Spleen (tissue), 11 donors: ENCODE data around the gene ETF1. TPM values are rescaled to one million over a fixed set of nuclear protein-coding genes. Genes with fewer than 3 reads are reported as not detected.
A peak's percentile ranks its signal among the peaks of the same experiment; 100 is the strongest.

Experiments used
- DNase-seq: peaks from one replicate; pipeline ENCODE4 v3.0.0-alpha.2; 2020
- H3K27ac ChIP-seq, 8 donors: fragments of 200-600 bp; sonication (generic) in 7 of 8; 1 replicate in 4 of 8; 2 replicates in 4 of 8; pipeline versions ENCODE4 v1.5.0 to v1.8.0; 2016 to 2021; ENCODE audit warnings: inconsistent platforms in 4 of 8, mild to moderate bottlenecking in 4 of 8, moderate library complexity in 1 of 8
- H3K27me3 ChIP-seq, 7 donors: fragments of 200-600 bp; sonication (generic) in 6 of 7; replicated peaks in 1 of 7; 1 replicate in 4 of 7; 2 replicates in 3 of 7; pipeline versions ENCODE4 v1.5.0 to v1.8.0; 2016 to 2021; ENCODE audit warnings: inconsistent platforms in 3 of 7, mild to moderate bottlenecking in 1 of 7
- H3K36me3 ChIP-seq, 6 donors: fragments of 200-600 bp; sonication (generic) in 5 of 6; 1 replicate in 4 of 6; 2 replicates in 2 of 6; pipeline versions ENCODE4 v1.5.0 to v1.8.0; 2016 to 2021; ENCODE audit warnings: inconsistent platforms in 2 of 6
- H3K4me1 ChIP-seq, 6 donors: fragments of 200-600 bp; sonication (generic) in 5 of 6; 1 replicate in 3 of 6; 2 replicates in 3 of 6; pipeline versions ENCODE4 v1.5.0 to v1.8.0; 2016 to 2021; ENCODE audit warnings: inconsistent platforms in 3 of 6
- H3K4me3 ChIP-seq, 8 donors: fragments of 200-600 bp; sonication (generic) in 7 of 8; 1 replicate in 4 of 8; 2 replicates in 4 of 8; pipeline versions ENCODE4 v1.5.0 to v1.8.0; 2016 to 2021; ENCODE audit warnings: inconsistent platforms in 4 of 8, mild to moderate bottlenecking in 4 of 8, moderate library complexity in 2 of 8
- H3K9me3 ChIP-seq, 8 donors: fragments of 200-600 bp; sonication (generic) in 7 of 8; 1 replicate in 4 of 8; 2 replicates in 4 of 8; pipeline versions ENCODE4 v1.5.0 to v1.8.0; 2016 to 2021; ENCODE audit warnings: inconsistent platforms in 4 of 8
- POLR2A ChIP-seq, 3 donors: fragments of 450-650 bp; IDR thresholded peaks; one replicate each; pipeline ENCODE4 v1.5.1; 2017; ENCODE audit warnings: antibody characterized with exemption in 3 of 3, mild to moderate bottlenecking in 1 of 3
- POLR2AphosphoS5 ChIP-seq, 3 donors: sonication (generic); formaldehyde crosslinking; IDR thresholded peaks; one replicate each; pipeline ENCODE4 v1.5.1; 2017; ENCODE audit warnings: antibody characterized with exemption in 3 of 3
- WGBS, 5 donors: extraction: QIAGEN DNeasy Blood & Tissue Kit in 3 of 5; methylation state at CpG; one replicate each; pipeline versions ENCODE4 v1.1.5 to v1.1.7; 2013 to 2018; 5-methylcytosine and 5-hydroxymethylcytosine counted together
- intact Hi-C: fragments of 100-400 bp; cut with DNase I; formaldehyde crosslinking; loops from one replicate; pipeline ENCODE4 v1.15.0; 2023; ENCODE audit warnings: low total_unique reads
- polyA plus RNA-seq, 3 donors: library from polyadenylated mRNA; stranded (reverse); fragments of 200-250 nt; gene quantifications; one replicate each; pipeline ENCODE4 v1.2.1, GENCODE V29; 2013
- total RNA-seq, 7 donors: library from RNA; depleted of rRNA in 3 of 7; stranded (reverse); fragments of >200 nt in 3 of 7; fragmentation: NEBNext Ultra II Directional in 4 of 7; extraction: Animal tissue kit (Norgen Biotek cat#: 25700) in 4 of 7; gene quantifications; one replicate each; pipeline versions ENCODE4 v1.1.0 to v1.2.1, GENCODE V29; 2016 to 2021
- TF ChIP-seq, protein P1 (sequence below), 11 experiments: fragments of 200-600 bp in 7 of 11; fragments of 450-650 bp in 4 of 11; sonication (generic) in 4 of 11; IDR thresholded peaks in 8 of 11; conservative IDR thresholded peaks in 3 of 11; 1 replicate in 7 of 11; 2 replicates in 4 of 11; pipeline versions ENCODE4 v1.4.0 to v1.8.0; 2016 to 2021; ENCODE audit warnings: antibody characterized with exemption in 11 of 11, inconsistent platforms in 4 of 11, mild to moderate bottlenecking in 1 of 11
- donor health status: healthy with polysubstance abuse.
- donor health status: DM: no; HTN: no; CAD: no; lungs with moderate emphysema.
- donor health status: DM: no; HTN: no; CAD: no.
- donor health status: Bipolar disorder and iron deficiency.
- donor health status: healthy.
- donor health status: DM: no; HTN: no; CAD: no.
- donor health status: DM: yes; HTN: yes; CAD: no.

Gene ETF1
- total and polyA plus RNA-seq, 10 donors, result 21.3 to 78.8 (median 54.0) TPM

DNA sequence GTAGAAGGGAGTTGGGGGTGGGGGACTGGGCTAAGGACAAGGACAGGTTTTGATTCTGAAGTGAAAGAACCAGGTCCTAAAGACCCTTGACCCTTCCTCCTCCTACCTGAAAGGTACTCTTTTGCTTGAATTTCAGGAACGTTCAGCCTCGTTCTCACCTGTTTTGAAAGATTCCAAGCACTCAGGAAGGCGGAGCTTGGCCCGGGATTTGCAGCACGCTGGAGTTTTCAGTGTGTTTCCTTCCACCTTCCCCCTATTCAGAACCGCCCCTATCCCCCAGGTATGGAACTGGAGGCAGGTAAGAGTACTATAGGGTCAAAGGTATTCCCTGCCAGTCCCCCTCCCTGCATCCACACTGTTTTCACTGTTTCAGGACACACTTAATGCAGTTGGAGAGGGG lies 70.7 kb downstream of the ETF1 start:
- Histone ChIP-seq H3K27me3 (peaks cover 0 to 8% (median 0%) of the 10 kb centered on the region in 7 donors), H3K4me1 (peaks cover 0 to 12% (median 5%) of the 10 kb centered on the region in 6 donors), H3K27ac (no peak overlapping the region), H3K36me3 (peaks cover 0 to 8% (median 0%) of the 10 kb centered on the region in 6 donors), H3K9me3 (no peaks in the 10 kb centered on the region), H3K4me3 (no peak overlapping the region)
- WGBS, 5 donors, result 57 to 68% (median 66%) methylated on average over 6 of the region's 6 CpGs
- TF ChIP-seq POLR2A (IDR thresholded peaks at IDR 0.05) (no peak), POLR2AphosphoS5 (IDR thresholded peaks at IDR 0.05) (no peak)
- TF ChIP-seq, protein P1, sequence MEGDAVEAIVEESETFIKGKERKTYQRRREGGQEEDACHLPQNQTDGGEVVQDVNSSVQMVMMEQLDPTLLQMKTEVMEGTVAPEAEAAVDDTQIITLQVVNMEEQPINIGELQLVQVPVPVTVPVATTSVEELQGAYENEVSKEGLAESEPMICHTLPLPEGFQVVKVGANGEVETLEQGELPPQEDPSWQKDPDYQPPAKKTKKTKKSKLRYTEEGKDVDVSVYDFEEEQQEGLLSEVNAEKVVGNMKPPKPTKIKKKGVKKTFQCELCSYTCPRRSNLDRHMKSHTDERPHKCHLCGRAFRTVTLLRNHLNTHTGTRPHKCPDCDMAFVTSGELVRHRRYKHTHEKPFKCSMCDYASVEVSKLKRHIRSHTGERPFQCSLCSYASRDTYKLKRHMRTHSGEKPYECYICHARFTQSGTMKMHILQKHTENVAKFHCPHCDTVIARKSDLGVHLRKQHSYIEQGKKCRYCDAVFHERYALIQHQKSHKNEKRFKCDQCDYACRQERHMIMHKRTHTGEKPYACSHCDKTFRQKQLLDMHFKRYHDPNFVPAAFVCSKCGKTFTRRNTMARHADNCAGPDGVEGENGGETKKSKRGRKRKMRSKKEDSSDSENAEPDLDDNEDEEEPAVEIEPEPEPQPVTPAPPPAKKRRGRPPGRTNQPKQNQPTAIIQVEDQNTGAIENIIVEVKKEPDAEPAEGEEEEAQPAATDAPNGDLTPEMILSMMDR (IDR thresholded peaks at IDR 0.05 in 8 of 11, conservative IDR thresholded peaks at IDR 0.05 in 3 of 11), result no peak
- no peak for DNase-seq
- intact Hi-C loops, result no loop called here

DNA sequence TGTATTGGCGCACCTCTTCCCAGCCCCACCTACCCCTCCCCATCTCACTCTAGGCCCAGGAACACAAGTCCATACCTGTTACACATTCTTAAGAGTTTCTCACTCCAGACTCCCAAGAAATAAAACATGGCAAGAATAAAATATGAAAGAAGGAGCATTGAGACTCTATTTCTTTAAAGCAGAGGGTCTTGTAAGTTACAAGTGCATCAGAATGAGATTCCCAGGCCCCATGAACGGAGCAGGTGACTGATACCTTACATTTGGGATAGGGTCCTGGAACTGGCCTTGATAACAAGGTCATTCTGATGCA lies 72.0 kb downstream of the ETF1 start:
- intact Hi-C loops, result no loop called here
- Histone ChIP-seq H3K4me1 (peaks cover 3 to 26% (median 18%) of the 10 kb centered on the region in 6 donors), H3K4me3 (no peak overlapping the region), H3K27me3 (peaks cover 0 to 15% (median 0%) of the 10 kb centered on the region in 7 donors), H3K36me3 (peaks cover 0 to 13% (median 0%) of the 10 kb centered on the region in 6 donors), H3K9me3 (no peaks in the 10 kb centered on the region), H3K27ac (no peak overlapping the region)
- DNase-seq, result no peak
- TF ChIP-seq, protein P1 (IDR thresholded peaks at IDR 0.05 in 8 of 11, conservative IDR thresholded peaks at IDR 0.05 in 3 of 11), result no peak
- TF ChIP-seq POLR2A (IDR thresholded peaks at IDR 0.05), result no peak
- TF ChIP-seq POLR2AphosphoS5 (IDR thresholded peaks at IDR 0.05), result no peak
- WGBS, 5 donors, result 82 to 95% (median 84%) methylated on average over 2 of the region's 2 CpGs

DNA sequence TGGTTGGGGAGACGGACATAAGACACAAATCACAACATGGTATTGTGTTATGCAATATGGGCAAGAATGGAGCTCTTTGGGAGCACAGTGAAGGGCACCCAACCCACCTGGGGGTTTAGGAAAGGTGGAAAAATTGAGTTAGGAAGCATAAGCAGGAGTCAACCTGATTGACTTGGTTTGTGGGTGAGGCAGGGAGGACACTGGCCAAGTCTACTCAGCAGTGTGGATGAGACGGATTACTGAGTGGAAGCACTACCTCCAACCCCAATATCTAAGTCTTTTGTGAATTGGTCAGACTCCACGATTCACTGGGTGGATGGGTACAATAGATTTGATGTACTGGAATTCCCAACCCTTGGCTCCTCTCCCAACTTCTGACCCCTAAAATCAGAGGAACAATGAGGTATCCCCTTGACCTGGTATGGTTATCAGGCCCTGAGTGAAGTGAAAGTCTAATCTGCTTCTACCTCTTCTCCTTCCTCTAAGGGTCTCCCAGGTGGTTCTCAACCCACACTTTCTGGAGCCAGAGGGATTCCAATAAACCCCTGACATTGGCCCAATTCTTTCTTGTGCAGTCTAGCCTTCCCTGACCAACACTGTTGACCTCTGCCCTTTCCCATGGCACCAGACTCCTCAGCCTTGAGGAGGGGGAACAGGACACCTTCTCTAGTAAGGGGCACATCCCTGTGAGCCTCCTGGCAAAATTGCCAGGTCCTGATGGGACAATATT lies 72.5 kb downstream of the ETF1 start:
- TF ChIP-seq POLR2AphosphoS5 (IDR thresholded peaks at IDR 0.05) (peak in 1 of 3 donors; percentile 49), POLR2A (IDR thresholded peaks at IDR 0.05) (no peak)
- TF ChIP-seq, protein P1 (IDR thresholded peaks at IDR 0.05 in 8 of 11, conservative IDR thresholded peaks at IDR 0.05 in 3 of 11), result no peak
- Histone ChIP-seq H3K4me3 (no peak overlapping the region), H3K36me3 (peaks cover 0 to 13% (median 0%) of the 10 kb centered on the region in 6 donors), H3K27ac (no peak overlapping the region), H3K9me3 (no peaks in the 10 kb centered on the region), H3K4me1 (peaks cover 3 to 30% (median 23%) of the 10 kb centered on the region in 6 donors), H3K27me3 (peaks cover 0 to 16% (median 0%) of the 10 kb centered on the region in 7 donors)
- 84 to 97% (median 91%) methylated on average over 3 of the region's 3 CpGs for WGBS, 5 donors
- intact Hi-C loops, result no loop called here
- no peak for DNase-seq

DNA sequence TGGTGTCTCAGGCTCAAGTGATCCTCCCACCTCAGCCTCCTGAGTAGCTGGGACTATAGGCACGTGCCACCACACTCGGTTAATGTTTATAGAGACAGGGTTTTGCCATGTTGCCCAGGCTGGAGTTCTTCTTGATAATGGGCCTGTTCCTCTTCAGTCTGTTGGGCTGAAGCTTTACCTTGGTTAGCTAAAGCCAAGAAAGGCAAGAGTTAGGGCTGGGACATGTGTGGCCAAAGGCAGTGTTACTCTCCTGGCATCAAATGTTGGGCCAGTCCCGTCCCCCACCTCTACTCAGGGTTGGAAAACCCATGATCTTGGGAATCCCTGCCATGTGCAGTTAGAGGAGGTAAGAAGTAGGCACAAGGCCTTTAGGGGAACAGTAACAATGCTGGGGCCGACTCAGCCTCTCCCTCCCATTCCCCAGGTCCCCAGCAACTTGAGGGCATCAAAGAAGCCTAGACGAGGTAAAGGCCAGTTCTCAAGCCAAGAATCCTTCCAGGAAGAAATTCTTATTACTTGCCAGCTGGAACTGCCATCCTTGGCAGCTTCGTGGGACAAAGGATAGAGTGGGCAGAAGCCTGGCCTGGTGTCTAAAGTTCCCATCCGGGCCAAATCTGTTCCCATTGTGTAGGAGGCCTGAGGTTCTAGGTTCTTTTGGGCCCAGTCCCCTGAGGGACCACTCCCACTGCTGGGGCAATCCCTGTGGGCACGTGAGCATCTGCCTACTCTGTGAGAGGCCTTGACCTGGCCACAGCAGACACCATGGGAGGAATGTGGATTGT lies 73.3 kb downstream of the ETF1 start:
- no peak overlapping the region for H3K27ac ChIP-seq
- intact Hi-C loops, result no loop called here

More for the DNA sequence above, 73.3 kb downstream of the ETF1 start:
- H3K4me1 ChIP-seq, result peaks cover 3 to 31% (median 24%) of the 10 kb centered on the region in 6 donors
- no peak for DNase-seq
- peaks cover 0 to 13% (median 0%) of the 10 kb centered on the region in 6 donors for H3K36me3 ChIP-seq
- peaks cover 0 to 19% (median 0%) of the 10 kb centered on the region in 7 donors for H3K27me3 ChIP-seq
- H3K4me3 ChIP-seq, result no peak overlapping the region
- WGBS, 5 donors, result 76 to 82% (median 80%) methylated on average over 7 to 8 of the region's 8 CpGs
- TF ChIP-seq POLR2A (IDR thresholded peaks at IDR 0.05) (no peak), POLR2AphosphoS5 (IDR thresholded peaks at IDR 0.05) (peak in 1 of 3 donors; percentile 76)
- TF ChIP-seq, protein P1 (IDR thresholded peaks at IDR 0.05 in 8 of 11, conservative IDR thresholded peaks at IDR 0.05 in 3 of 11), result no peak
- H3K9me3 ChIP-seq, result no peaks in the 10 kb centered on the region
